ENCODE data around the gene RBMS1. TPM values are rescaled to one million over a fixed set of nuclear protein-coding genes. Genes with fewer than 3 reads are reported as not detected.

RBMS1 gene
- total RNA-seq, 4 donors from 2014 or later, result 13.5 to 31.6 (median 23.0) TPM

GRCh38 chr2:160402501-160402900 is 91.1 kb downstream of the RBMS1 start:
- 53 to 67% methylated on average over 1 of the region's 1 CpG for WGBS, 2 donors (ENCODE audit: low coverage in 1 of 2)
- Histone ChIP-seq H3K27ac (peak overlapping the region in 3 of 4 donors; percentile 20 to 25 (median 23)), H3K9me3 (no peaks in the 10 kb centered on the region), H3K4me3 (no peak overlapping the region), H3K36me3 (no peaks in the 10 kb centered on the region), H3K27me3 (peaks cover 48% of the 10 kb centered on the region), H3K4me1 (peaks cover 6 to 76% (median 14%) of the 10 kb centered on the region in 4 donors)
- intact Hi-C loops (cut with DNase I; ENCODE audit: low total_unique reads), result no loop called here
- in situ Hi-C loops (cut with MboI; ENCODE audit: low pct_ligation_motif_present in 1 of 4, low pct_unique_long_range_greater_than_20kb in 1 of 4, low sequenced_read_pairs in 3 of 4), result no loop called here
- no peak for TF ChIP-seq EP300 (IDR thresholded peaks at IDR 0.05; ENCODE audit: low read depth)
- TF ChIP-seq POLR2AphosphoS5 (IDR thresholded peaks at IDR 0.05), result no peak
- no peak for TF ChIP-seq CTCF (IDR thresholded peaks at IDR 0.05)
- TF ChIP-seq POLR2A (IDR thresholded peaks at IDR 0.05), result no peak
- no peak for DNase-seq

GRCh38 chr2:160401895-160402294 is 91.7 kb downstream of the RBMS1 start:
- Histone ChIP-seq H3K9me3 (no peaks in the 10 kb centered on the region), H3K36me3 (no peaks in the 10 kb centered on the region), H3K27ac (no peak overlapping the region), H3K27me3 (peaks cover 44% of the 10 kb centered on the region), H3K4me1 (peaks cover 6 to 81% (median 15%) of the 10 kb centered on the region in 4 donors), H3K4me3 (no peak overlapping the region)
- WGBS, 2 donors (ENCODE audit: low coverage in 1 of 2), result 88 to 93% methylated on average over 3 to 4 of the region's 4 CpGs
- DNase-seq, result no peak
- no peak for TF ChIP-seq EP300 (IDR thresholded peaks at IDR 0.05; ENCODE audit: low read depth)
- no peak for TF ChIP-seq CTCF (IDR thresholded peaks at IDR 0.05)
- TF ChIP-seq POLR2A (IDR thresholded peaks at IDR 0.05), result no peak
- TF ChIP-seq POLR2AphosphoS5 (IDR thresholded peaks at IDR 0.05), result no peak
- intact Hi-C loops (cut with DNase I; ENCODE audit: low total_unique reads), result no loop called here
- in situ Hi-C loops (cut with MboI; ENCODE audit: low pct_ligation_motif_present in 1 of 4, low pct_unique_long_range_greater_than_20kb in 1 of 4, low sequenced_read_pairs in 3 of 4), result no loop called here

GRCh38 chr2:160399880-160400279 is 93.7 kb downstream of the RBMS1 start:
- Histone ChIP-seq H3K4me3 (no peak overlapping the region), H3K4me1 (peaks cover 3 to 71% (median 17%) of the 10 kb centered on the region in 4 donors), H3K9me3 (no peaks in the 10 kb centered on the region), H3K27ac (no peak overlapping the region), H3K36me3 (no peaks in the 10 kb centered on the region), H3K27me3 (peaks cover 24% of the 10 kb centered on the region)
- 64 to 90% methylated on average over 1 of the region's 1 CpG for WGBS, 2 donors (ENCODE audit: low coverage in 1 of 2)
- no peak for DNase-seq
- no peak for TF ChIP-seq POLR2A (IDR thresholded peaks at IDR 0.05)
- TF ChIP-seq POLR2AphosphoS5 (IDR thresholded peaks at IDR 0.05), result no peak
- no peak for TF ChIP-seq CTCF (IDR thresholded peaks at IDR 0.05)
- no peak for TF ChIP-seq EP300 (IDR thresholded peaks at IDR 0.05; ENCODE audit: low read depth)
- in situ Hi-C loops (cut with MboI; ENCODE audit: low pct_ligation_motif_present in 1 of 4, low pct_unique_long_range_greater_than_20kb in 1 of 4, low sequenced_read_pairs in 3 of 4), result no loop called here
- intact Hi-C loops (cut with DNase I; ENCODE audit: low total_unique reads), result no loop called here

- H3K27ac ChIP-seq, result no peak overlapping the region
- no peaks in the 10 kb centered on the region for H3K36me3 ChIP-seq
- no peak for TF ChIP-seq POLR2A (IDR thresholded peaks at IDR 0.05)
- no peak for TF ChIP-seq POLR2AphosphoS5 (IDR thresholded peaks at IDR 0.05)
- no peak for TF ChIP-seq CTCF (IDR thresholded peaks at IDR 0.05)
- no peak for TF ChIP-seq EP300 (IDR thresholded peaks at IDR 0.05; ENCODE audit: low read depth)
- H3K4me3 ChIP-seq, result no peak overlapping the region
- peaks cover 0 to 66% (median 16%) of the 10 kb centered on the region in 4 donors for H3K4me1 ChIP-seq
- intact Hi-C loops (cut with DNase I; ENCODE audit: low total_unique reads), result no loop called here
- WGBS, 2 donors (ENCODE audit: low coverage in 1 of 2), result 20 to 25% methylated on average over 2 of the region's 2 CpGs
- DNase-seq, result no peak
- peaks cover 21% of the 10 kb centered on the region for H3K27me3 ChIP-seq
- in situ Hi-C loops (cut with MboI; ENCODE audit: low pct_ligation_motif_present in 1 of 4, low pct_unique_long_range_greater_than_20kb in 1 of 4, low sequenced_read_pairs in 3 of 4), result no loop called here
- no peaks in the 10 kb centered on the region for H3K9me3 ChIP-seq
Measured at GRCh38 chr2:160397530-160397865, 96.1 kb downstream of the RBMS1 start.
